CD4-positive, alpha-beta memory T cell (primary cell): ENCODE measurements around the gene FOXK2. TPM values are rescaled to one million over a fixed set of nuclear protein-coding genes. Genes with fewer than 3 reads are reported as not detected.

Experiments used
- CTCF ChIA-PET: fragments of 350-600 bp; sonication (Branson Sonifier 250); formaldehyde crosslinking; loops from one replicate; lab custom pipeline; 2021; ENCODE audit warnings: inconsistent platforms; ENCODE audit not compliant: partially characterized antibody; lab: Charles Lee
- POLR2A ChIA-PET: fragments of 350-600 bp; sonication (Branson Sonifier 250); formaldehyde crosslinking; loops from one replicate; lab custom pipeline; 2021; ENCODE audit not compliant: partially characterized antibody; lab: Charles Lee
- DNase-seq, 5 donors: peaks; one replicate each; pipeline versions ENCODE4 v3.0.0 to v3.0.0-alpha.2; 2020 to 2022; ENCODE audit warnings: mixed read lengths in 1 of 5
- H3K27ac ChIP-seq: one replicate; pipeline ENCODE4 v1.7.0; 2013; ENCODE audit warnings: low read depth, low read length
- H3K27me3 ChIP-seq: 2 replicates; pipeline ENCODE4 v1.7.0; 2013; ENCODE audit warnings: mild to moderate bottlenecking, low read length, moderate library complexity; ENCODE audit not compliant: insufficient read depth
- H3K36me3 ChIP-seq: 2 replicates; pipeline ENCODE4 v1.7.0; 2013; ENCODE audit warnings: mild to moderate bottlenecking, low read length, moderate library complexity; ENCODE audit not compliant: insufficient read depth
- H3K4me1 ChIP-seq: 2 replicates; pipeline ENCODE4 v1.7.0; 2013; ENCODE audit warnings: mild to moderate bottlenecking, low read length, moderate library complexity; ENCODE audit not compliant: insufficient read depth
- H3K4me3 ChIP-seq, 2 donors: one replicate each; pipeline ENCODE4 v1.7.0; 2013; ENCODE audit warnings: low read length in 2 of 2, mild to moderate bottlenecking in 1 of 2
- H3K9me3 ChIP-seq, 2 donors: one replicate each; pipeline ENCODE4 v1.7.0; 2013; ENCODE audit warnings: low read length in 2 of 2, control low read depth in 1 of 2; ENCODE audit not compliant: control insufficient read depth in 1 of 2
- H3K27ac Mint-ChIP-seq, 7 donors: one replicate each; pipeline ENCODE4 v1.8.0; 2020 to 2021; ENCODE audit warnings: mixed read lengths in 7 of 7, mild to moderate bottlenecking in 6 of 7, inconsistent platforms in 3 of 7, moderate library complexity in 3 of 7
- H3K27me3 Mint-ChIP-seq, 2 donors: one replicate each; pipeline ENCODE4 v1.8.0; 2020 to 2021; ENCODE audit warnings: mixed read lengths in 2 of 2
- H3K36me3 Mint-ChIP-seq, 2 donors: one replicate each; pipeline ENCODE4 v1.8.0; 2020 to 2021; ENCODE audit warnings: mixed read lengths in 2 of 2, inconsistent platforms in 1 of 2, mild to moderate bottlenecking in 1 of 2
- H3K4me1 Mint-ChIP-seq, 4 donors: one replicate each; pipeline ENCODE4 v1.8.0; 2020 to 2021; ENCODE audit warnings: mixed read lengths in 4 of 4, mild to moderate bottlenecking in 1 of 4
- H3K4me3 Mint-ChIP-seq, 8 donors: one replicate each; pipeline ENCODE4 v1.8.0; 2020 to 2021; ENCODE audit warnings: mixed read lengths in 8 of 8, mild to moderate bottlenecking in 7 of 8, moderate library complexity in 6 of 8, inconsistent platforms in 3 of 8
- H3K9me3 Mint-ChIP-seq, 8 donors: one replicate each; pipeline ENCODE4 v1.8.0; 2020 to 2021; ENCODE audit warnings: mixed read lengths in 8 of 8, mild to moderate bottlenecking in 5 of 8, inconsistent platforms in 3 of 8, moderate library complexity in 1 of 8
- intact Hi-C: fragments of 100-400 bp; cut with micrococcal nuclease; formaldehyde crosslinking; loops from one replicate; pipeline ENCODE4 v1.15.1; 2023
- polyA plus RNA-seq, 2 donors: library from polyadenylated mRNA; unstranded; fragments of 300-500 nt; fragmentation: Illumina TruSeq; gene quantifications; one replicate each; pipeline ENCODE4 v1.2.3, GENCODE V29; 2021
- total RNA-seq, 2 experiments: library from RNA; stranded (reverse); gene quantifications; one replicate each; pipeline ENCODE4 v1.2.3, GENCODE V29; 2021

Gene FOXK2
- total and polyA plus RNA-seq, 4 experiments from 2014 or later = 1.3 to 57.5 (median 29.1) TPM

GRCh38 chr17:82495844-82496528 is 23.5 kb upstream of the FOXK2 start:
- Histone ChIP-seq H3K27me3 (no peaks in the 10 kb centered on the region), H3K4me3 (peak overlapping the region in 1 of 2 donors; percentile 68), H3K36me3 (no peaks in the 10 kb centered on the region), H3K27ac (no peak overlapping the region), H3K4me1 (peaks cover 21% of the 10 kb centered on the region), H3K9me3 (no peaks in the 10 kb centered on the region)
- Mint-ChIP-seq H3K4me1 (peaks cover 12 to 34% (median 18%) of the 10 kb centered on the region in 4 donors), H3K36me3 (peaks cover 0 to 8% of the 10 kb centered on the region in 2 donors), H3K27me3 (peaks cover 0 to 5% of the 10 kb centered on the region in 2 donors), H3K4me3 (peak overlapping the region; percentile 25 to 85 (median 74)), H3K27ac (peak overlapping the region; percentile 68 to 89 (median 78)), H3K9me3 (peaks cover 0 to 6% (median 0%) of the 10 kb centered on the region in 8 donors)
- ChIA-PET POLR2A (interaction anchor here (0.9 to 3.7 kb wide), 7 partner anchors 24 to 197 kb away, joined by 3 to 21 read pairs (median 5); partner anchors contain the start of genes CYBC1, FOXK2, NARF and OGFOD3), CTCF (interaction anchor here (0.6 to 1.5 kb wide), 4 partner anchors 58 to 443 kb away, joined by 3 to 6 read pairs (median 4); no protein-coding TSS in a partner anchor)
- intact Hi-C loops = loop anchor here (2.0 kb wide), 2 partner anchors 45 to 77 kb away; partner anchors contain the start of genes CYBC1, HEXD and OGFOD3
- no peak for DNase-seq

GRCh38 chr17:82496529-82497434 is 22.8 kb upstream of the FOXK2 start:
- peaks cover 0 to 5% of the 10 kb centered on the region in 2 donors for H3K27me3 Mint-ChIP-seq
- peak overlapping the region; percentile 58 to 85 (median 74) for H3K4me3 Mint-ChIP-seq
- Histone ChIP-seq H3K9me3 (no peaks in the 10 kb centered on the region), H3K36me3 (no peaks in the 10 kb centered on the region), H3K4me1 (peaks cover 21% of the 10 kb centered on the region), H3K27me3 (no peaks in the 10 kb centered on the region), H3K27ac (peak overlapping the region; percentile 70), H3K4me3 (peak overlapping the region in 1 of 2 donors; percentile 68)
- peaks cover 12 to 34% (median 18%) of the 10 kb centered on the region in 4 donors for H3K4me1 Mint-ChIP-seq
- peak; percentile 85 to 88 (median 86) for DNase-seq
- peaks cover 0 to 8% of the 10 kb centered on the region in 2 donors for H3K36me3 Mint-ChIP-seq
- peaks cover 0 to 6% (median 0%) of the 10 kb centered on the region in 8 donors for H3K9me3 Mint-ChIP-seq
- intact Hi-C loops = loop anchor here (1.0 to 2.0 kb wide), 5 partner anchors 23 to 78 kb away; partner anchors contain the start of genes CYBC1, FOXK2, HEXD and NARF
- ChIA-PET CTCF (interaction anchor here (0.8 to 1.2 kb wide), 3 partner anchors 17 to 57 kb away, joined by 3 to 6 read pairs (median 3); no protein-coding TSS in a partner anchor), POLR2A (interaction anchor here (0.9 to 3.7 kb wide), 8 partner anchors 17 to 198 kb away, joined by 3 to 21 read pairs (median 4); partner anchors contain the start of genes CYBC1, FOXK2, NARF and OGFOD3)
- peak overlapping the region; percentile 68 to 89 (median 78) for H3K27ac Mint-ChIP-seq

- intact Hi-C loops = loop anchor here (1.0 to 2.0 kb wide), 5 partner anchors 22 to 79 kb away; partner anchors contain the start of genes CYBC1, FOXK2, HEXD and NARF
- no peaks in the 10 kb centered on the region for H3K36me3 ChIP-seq
- no peaks in the 10 kb centered on the region for H3K27me3 ChIP-seq
- H3K4me1 ChIP-seq = peaks cover 21% of the 10 kb centered on the region
- peaks cover 12 to 34% (median 18%) of the 10 kb centered on the region in 4 donors for H3K4me1 Mint-ChIP-seq
- H3K27me3 Mint-ChIP-seq = peaks cover 0 to 5% of the 10 kb centered on the region in 2 donors
- H3K9me3 Mint-ChIP-seq = peaks cover 0 to 5% (median 0%) of the 10 kb centered on the region in 8 donors
- peak; percentile 51 to 63 (median 54) for DNase-seq
- ChIA-PET POLR2A (interaction anchor here (1.1 to 3.7 kb wide), 8 partner anchors 16 to 200 kb away, joined by 3 to 21 read pairs (median 4); partner anchors contain the start of genes CYBC1, FOXK2 and NARF), CTCF (interaction anchor here (0.9 kb wide), 1 partner anchor 41 kb away, joined by 3 read pairs; no protein-coding TSS in a partner anchor)
- peak overlapping the region; percentile 88 to 95 (median 90) for H3K4me3 Mint-ChIP-seq
- peak overlapping the region; percentile 52 for H3K27ac ChIP-seq
- H3K36me3 Mint-ChIP-seq = peaks cover 0 to 8% of the 10 kb centered on the region in 2 donors
- H3K9me3 ChIP-seq = no peaks in the 10 kb centered on the region
- peak overlapping the region in 1 of 2 donors; percentile 48 for H3K4me3 ChIP-seq
- H3K27ac Mint-ChIP-seq = peak overlapping the region; percentile 89 to 96 (median 93)
These were observed 21.8 kb upstream of the FOXK2 start for GRCh38 chr17:82497483-82498405.

GRCh38 chr17:82502207-82502606 is 17.3 kb upstream of the FOXK2 start:
- no peak overlapping the region for H3K27ac ChIP-seq
- Mint-ChIP-seq H3K4me1 (peaks cover 9 to 10% (median 10%) of the 10 kb centered on the region in 4 donors), H3K9me3 (no peaks in the 10 kb centered on the region), H3K27me3 (no peaks in the 10 kb centered on the region), H3K36me3 (peaks cover 0 to 3% of the 10 kb centered on the region in 2 donors), H3K27ac (no peak overlapping the region), H3K4me3 (no peak overlapping the region)
- no peaks in the 10 kb centered on the region for H3K36me3 ChIP-seq
- POLR2A ChIA-PET = no interaction called here
- H3K4me3 ChIP-seq = no peak overlapping the region
- no peak for DNase-seq
- CTCF ChIA-PET = no interaction called here
- peaks cover 5% of the 10 kb centered on the region for H3K4me1 ChIP-seq
- intact Hi-C loops = no loop called here
- no peaks in the 10 kb centered on the region for H3K27me3 ChIP-seq
- H3K9me3 ChIP-seq = no peaks in the 10 kb centered on the region

- peaks cover under 1 to 5% (median 3%) of the 10 kb centered on the region in 4 donors for H3K4me1 Mint-ChIP-seq
These were observed 16.3 kb upstream of the FOXK2 start for GRCh38 chr17:82503094-82503727.

More at GRCh38 chr17:82503094-82503727, 16.3 kb upstream of the FOXK2 start:
- Histone ChIP-seq H3K4me1 (peaks cover 2% of the 10 kb centered on the region), H3K4me3 (no peak overlapping the region), H3K9me3 (no peaks in the 10 kb centered on the region), H3K27me3 (no peaks in the 10 kb centered on the region), H3K36me3 (no peaks in the 10 kb centered on the region), H3K27ac (no peak overlapping the region)
- Mint-ChIP-seq H3K36me3 (no peaks in the 10 kb centered on the region), H3K27me3 (no peaks in the 10 kb centered on the region), H3K4me3 (no peak overlapping the region), H3K9me3 (no peaks in the 10 kb centered on the region), H3K27ac (no peak overlapping the region)
- ChIA-PET CTCF (interaction anchor here (1.7 kb wide), 1 partner anchor 10 kb away, joined by 4 read pairs; no protein-coding TSS in a partner anchor), POLR2A (no interaction called here)
- DNase-seq = no peak
- intact Hi-C loops = no loop called here
